HG03097 (cell line): ENCODE data around the gene TOM1L1.
"Not testable (repeated sequence)": the region's sequence is repeated elsewhere in the genome, so short reads cannot be mapped to it uniquely, and the experiment has no call there.

Source experiments
- ATAC-seq: cut with Tn5 transposase; IDR thresholded peaks from one replicate; pipeline ENCODE4 v1.9.1; 2021; ENCODE audit not compliant: unreplicated experiment, low FRiP score

The TOM1L1 gene

GRCh38 chr17:54900457-54901229 is at the start of gene TOM1L1:
TOM1L1 (plus strand) TSS chr17:54900852; CDS start chr17:54900866, 14 bp downstream.
- ATAC-seq, result peak; percentile 86

GRCh38 chr17:54859187-54859586 is 41.5 kb upstream of the TOM1L1 start:
- no peak for ATAC-seq

GRCh38 chr17:54860617-54861470 is 39.8 kb upstream of the TOM1L1 start:
- ATAC-seq, result no peak

- no peak for ATAC-seq
Observed at GRCh38 chr17:54861471-54861983, 39.1 kb upstream of the TOM1L1 start.

GRCh38 chr17:54863176-54863575 is 37.5 kb upstream of the TOM1L1 start:
- ATAC-seq, result no peak

GRCh38 chr17:54864070-54864469 is 36.6 kb upstream of the TOM1L1 start:
- ATAC-seq, result no peak

GRCh38 chr17:54864636-54865356 is 35.9 kb upstream of the TOM1L1 start:
- ATAC-seq, result no peak

- no peak for ATAC-seq
Observed at GRCh38 chr17:54867634-54868033, 33.0 kb upstream of the TOM1L1 start.

- ATAC-seq, result no peak
Observed at GRCh38 chr17:54870671-54871175, 29.9 kb upstream of the TOM1L1 start.

- not testable (repeated sequence) for ATAC-seq
Observed at GRCh38 chr17:54875906-54876305, 24.7 kb upstream of the TOM1L1 start.

- no peak for ATAC-seq
Observed at GRCh38 chr17:54876656-54877195, 23.9 kb upstream of the TOM1L1 start.

- ATAC-seq, result no peak
Observed at GRCh38 chr17:54881255-54881972, 19.2 kb upstream of the TOM1L1 start.

GRCh38 chr17:54882371-54882770 is 18.3 kb upstream of the TOM1L1 start:
- ATAC-seq, result no peak

- ATAC-seq, result no peak
Observed at GRCh38 chr17:54882950-54883349, 17.7 kb upstream of the TOM1L1 start.

GRCh38 chr17:54883939-54884338 is 16.7 kb upstream of the TOM1L1 start:
- no peak for ATAC-seq

- no peak for ATAC-seq
Observed at GRCh38 chr17:54887787-54888186, 12.9 kb upstream of the TOM1L1 start.

GRCh38 chr17:54888254-54888653 is 12.4 kb upstream of the TOM1L1 start:
- ATAC-seq, result no peak

GRCh38 chr17:54888981-54889380 is 11.7 kb upstream of the TOM1L1 start:
- no peak for ATAC-seq

- ATAC-seq, result no peak
Observed at GRCh38 chr17:54891176-54891821, 9.4 kb upstream of the TOM1L1 start.
